WTC11 (cell line): ENCODE measurements around the gene SCYL1. TPM values are rescaled to one million over a fixed set of nuclear protein-coding genes. Genes with fewer than 3 reads are reported as not detected.

Experiments
- ATAC-seq: fragments of 200-7000 bp; cut with Tn5 transposase; 2 replicates; pipeline ENCODE4 v1.10.0; 2021; ENCODE audit warnings: mild to moderate bottlenecking, moderate library complexity
- CTCF ChIA-PET: fragments of 300-600 bp; sonication (Branson Sonifier 250); formaldehyde crosslinking; loops from one replicate; lab custom pipeline; 2021; ENCODE audit warnings: antibody characterized with exemption; lab: Charles Lee
- POLR2A ChIA-PET: fragments of 350-600 bp; sonication (Branson Sonifier 250); formaldehyde crosslinking; loops from one replicate; lab custom pipeline; 2021; ENCODE audit warnings: antibody characterized with exemption; lab: Charles Lee
- DNase-seq: peaks from one replicate; pipeline ENCODE4 v3.0.0; 2021; ENCODE audit warnings: low spot score
- H3K27ac Mint-ChIP-seq: 2 replicates; pipeline ENCODE4 v1.8.0; 2021; ENCODE audit warnings: mixed read lengths
- H3K27me3 Mint-ChIP-seq: 2 replicates; pipeline ENCODE4 v1.8.0; 2021; ENCODE audit warnings: low read depth, mild to moderate bottlenecking, moderate library complexity, mixed read lengths
- H3K36me3 Mint-ChIP-seq: 2 replicates; pipeline ENCODE4 v1.8.0; 2021; ENCODE audit warnings: mixed read lengths
- H3K4me1 Mint-ChIP-seq: 2 replicates; pipeline ENCODE4 v1.8.0; 2022; ENCODE audit warnings: mixed read lengths
- H3K4me3 Mint-ChIP-seq: 2 replicates; pipeline ENCODE4 v1.8.0; 2021; ENCODE audit warnings: mild to moderate bottlenecking, moderate library complexity, mixed read lengths
- H3K9me3 Mint-ChIP-seq: 2 replicates; pipeline ENCODE4 v1.8.0; 2021; ENCODE audit warnings: mixed read lengths
- CTCF ChIP-seq: fragments of 200-600 bp; IDR thresholded peaks from 2 replicates; pipeline ENCODE4 v1.8.0; 2022; ENCODE audit warnings: antibody characterized with exemption
- EMX1 ChIP-seq: fragments of 250-450 bp; sonication (Bioruptor Pico); IDR thresholded peaks from 2 replicates; pipeline ENCODE4 v1.8.0; 2021; ENCODE audit warnings: mild to moderate bottlenecking
- ERG ChIP-seq: fragments of 250-450 bp; sonication (Bioruptor Pico); IDR thresholded peaks from 2 replicates; pipeline ENCODE4 v1.8.0; 2021; ENCODE audit warnings: mild to moderate bottlenecking
- PRRX2 ChIP-seq: fragments of 250-450 bp; sonication (Bioruptor Pico); IDR thresholded peaks from 2 replicates; pipeline ENCODE4 v1.8.0; 2021; ENCODE audit warnings: mild to moderate bottlenecking
- TEAD4 ChIP-seq: sonication (generic); formaldehyde crosslinking; IDR thresholded peaks from 2 replicates; pipeline ENCODE4 v1.8.0; 2022; ENCODE audit warnings: mild to moderate bottlenecking, missing genetic modification reagents
- ZBTB21 ChIP-seq: sonication (generic); formaldehyde crosslinking; IDR thresholded peaks from 2 replicates; pipeline ENCODE4 v1.8.1; 2023; ENCODE audit warnings: mild to moderate bottlenecking, missing genetic modification reagents, borderline replicate concordance
- ZMAT4 ChIP-seq: fragments of 250-450 bp; sonication (Bioruptor Pico); IDR thresholded peaks from 2 replicates; pipeline ENCODE4 v1.9.0; 2021; ENCODE audit warnings: mild to moderate bottlenecking
- ZNF219 ChIP-seq: sonication (generic); formaldehyde crosslinking; IDR thresholded peaks from 2 replicates; pipeline ENCODE4 v1.8.0; 2023; ENCODE audit warnings: missing genetic modification reagents, mild to moderate bottlenecking, borderline replicate concordance
- ZNF232 ChIP-seq: sonication (generic); formaldehyde crosslinking; IDR thresholded peaks from 2 replicates; pipeline ENCODE4 v1.8.0; 2022; ENCODE audit warnings: mild to moderate bottlenecking, missing genetic modification reagents
- ZNF416 ChIP-seq: fragments of 250-450 bp; sonication (Bioruptor Pico); IDR thresholded peaks from 2 replicates; pipeline ENCODE4 v1.9.0; 2021; ENCODE audit warnings: mild to moderate bottlenecking, inconsistent platforms
- ZNF532 ChIP-seq: fragments of 250-450 bp; sonication (Bioruptor Pico); IDR thresholded peaks from 2 replicates; pipeline ENCODE4 v1.9.0; 2021; ENCODE audit warnings: mild to moderate bottlenecking, borderline replicate concordance
- total RNA-seq: library from RNA; stranded (reverse); gene quantifications from 3 replicates; pipeline ENCODE4 v1.2.3, GENCODE V29; 2021
- TF ChIP-seq, protein P1 (sequence below): fragments of 250-450 bp; sonication (Bioruptor Pico); IDR thresholded peaks from 2 replicates; pipeline ENCODE4 v1.9.0; 2021; ENCODE audit warnings: moderate library complexity, mild to moderate bottlenecking, inconsistent platforms, borderline replicate concordance
- TF ChIP-seq, protein P2 (sequence below): fragments of 250-450 bp; sonication (Bioruptor Pico); conservative IDR thresholded peaks from 2 replicates; pipeline ENCODE4 v1.9.0; 2021; ENCODE audit warnings: mild to moderate bottlenecking
- TF ChIP-seq, protein P3 (sequence below): fragments of 250-450 bp; sonication (Bioruptor Pico); IDR thresholded peaks from 2 replicates; pipeline ENCODE4 v2.1.2; 2022; ENCODE audit warnings: mild to moderate bottlenecking, moderate library complexity

The SCYL1 gene
- total RNA-seq, 1 experiment from 2014 or later, result 76.8 TPM

DNA sequence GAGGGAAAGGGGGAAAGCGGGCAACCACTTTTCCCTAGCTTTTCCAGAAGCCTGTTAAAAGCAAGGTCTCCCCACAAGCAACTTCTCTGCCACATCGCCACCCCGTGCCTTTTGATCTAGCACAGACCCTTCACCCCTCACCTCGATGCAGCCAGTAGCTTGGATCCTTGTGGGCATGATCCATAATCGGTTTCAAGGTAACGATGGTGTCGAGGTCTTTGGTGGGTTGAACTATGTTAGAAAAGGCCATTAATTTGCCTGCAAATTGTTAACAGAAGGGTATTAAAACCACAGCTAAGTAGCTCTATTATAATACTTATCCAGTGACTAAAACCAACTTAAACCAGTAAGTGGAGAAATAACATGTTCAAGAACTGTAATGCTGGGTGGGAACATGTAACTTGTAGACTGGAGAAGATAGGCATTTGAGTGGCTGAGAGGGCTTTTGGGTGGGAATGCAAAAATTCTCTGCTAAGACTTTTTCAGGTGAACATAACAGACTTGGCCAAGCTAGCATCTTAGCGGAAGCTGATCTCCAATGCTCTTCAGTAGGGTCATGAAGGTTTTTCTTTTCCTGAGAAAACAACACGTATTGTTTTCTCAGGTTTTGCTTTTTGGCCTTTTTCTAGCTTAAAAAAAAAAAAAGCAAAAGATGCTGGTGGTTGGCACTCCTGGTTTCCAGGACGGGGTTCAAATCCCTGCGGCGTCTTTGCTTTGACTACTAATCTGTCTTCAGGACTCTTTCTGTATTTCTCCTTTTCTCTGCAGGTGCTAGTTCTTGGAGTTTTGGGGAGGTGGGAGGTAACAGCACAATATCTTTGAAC, 19.2 kb upstream of the SCYL1 start:
- Mint-ChIP-seq H3K9me3 (no peaks in the 10 kb centered on the region), H3K27me3 (no peaks in the 10 kb centered on the region), H3K4me1 (peaks cover 55% of the 10 kb centered on the region), H3K27ac (peak overlapping the region; percentile 92), H3K36me3 (no peaks in the 10 kb centered on the region; the same call in 1 of the 2 replicates)
- CTCF ChIA-PET, result interaction anchor here (1.1 to 8.3 kb wide), 9 partner anchors 9 to 176 kb away, joined by 3 to 84 read pairs (median 8); partner anchors contain the start of gene ZNRD2
- TF ChIP-seq EMX1 (CRISPR knock-in tag), result peak; percentile 75
- TF ChIP-seq ZNF416 (CRISPR knock-in tag), result peak; percentile 65
- no peak for TF ChIP-seq ZBTB21 (CRISPR knock-in tag)
- TF ChIP-seq, protein P1, sequence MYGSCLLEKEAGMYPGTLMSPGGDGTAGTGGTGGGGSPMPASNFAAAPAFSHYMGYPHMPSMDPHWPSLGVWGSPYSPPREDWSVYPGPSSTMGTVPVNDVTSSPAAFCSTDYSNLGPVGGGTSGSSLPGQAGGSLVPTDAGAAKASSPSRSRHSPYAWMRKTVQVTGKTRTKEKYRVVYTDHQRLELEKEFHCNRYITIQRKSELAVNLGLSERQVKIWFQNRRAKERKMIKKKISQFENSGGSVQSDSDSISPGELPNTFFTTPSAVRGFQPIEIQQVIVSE (CRISPR knock-in tag), result peak; percentile 37; the same call in 1 of the 2 replicates
- TF ChIP-seq TEAD4 (CRISPR knock-in tag), result no peak
- TF ChIP-seq ZNF219 (CRISPR knock-in tag), result no peak
- TF ChIP-seq, protein P2, sequence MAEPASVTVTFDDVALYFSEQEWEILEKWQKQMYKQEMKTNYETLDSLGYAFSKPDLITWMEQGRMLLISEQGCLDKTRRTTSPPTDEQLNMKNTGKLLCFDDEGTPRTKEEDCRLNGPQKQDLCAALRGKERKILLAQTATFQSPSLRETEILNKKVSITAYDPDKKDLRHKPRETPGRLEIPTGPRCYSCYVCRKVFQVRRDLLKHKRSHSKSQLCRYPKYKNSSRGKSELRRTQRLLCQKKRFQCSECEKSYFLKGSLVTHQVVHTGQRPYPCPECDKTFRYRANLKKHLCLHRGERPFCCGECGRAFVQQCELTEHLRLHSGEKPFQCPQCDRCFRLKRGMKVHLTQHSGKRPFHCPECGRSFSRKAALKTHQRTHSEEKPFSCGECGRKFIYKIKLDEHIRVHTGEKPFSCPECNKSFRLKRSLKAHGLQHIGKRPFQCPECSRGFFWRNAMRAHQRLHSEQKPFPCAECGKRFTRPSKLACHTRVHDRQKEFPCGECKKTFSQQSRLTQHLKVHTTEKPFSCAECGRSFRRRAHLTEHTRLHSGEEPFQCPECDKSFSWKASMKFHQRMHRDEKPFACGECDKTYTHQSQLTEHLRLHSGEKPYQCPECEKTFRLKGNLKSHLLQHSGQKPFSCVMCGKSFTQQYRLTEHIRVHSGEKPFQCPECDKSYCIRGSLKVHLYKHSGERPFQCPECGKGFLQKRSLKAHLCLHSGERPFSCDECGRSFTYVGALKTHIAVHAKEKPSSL (CRISPR knock-in tag), result 0 out of 2 replicates have a peak, but pooled peaks have one; percentile 50
- no peak for TF ChIP-seq CTCF
- peak; percentile 86 for TF ChIP-seq ERG (CRISPR knock-in tag)
- peak; percentile 27; the same call in 1 of the 2 replicates for TF ChIP-seq ZMAT4 (CRISPR knock-in tag)
- peak; percentile 89 for TF ChIP-seq ZNF532 (CRISPR knock-in tag)
- TF ChIP-seq ZNF232, result no peak
- TF ChIP-seq, protein P3, sequence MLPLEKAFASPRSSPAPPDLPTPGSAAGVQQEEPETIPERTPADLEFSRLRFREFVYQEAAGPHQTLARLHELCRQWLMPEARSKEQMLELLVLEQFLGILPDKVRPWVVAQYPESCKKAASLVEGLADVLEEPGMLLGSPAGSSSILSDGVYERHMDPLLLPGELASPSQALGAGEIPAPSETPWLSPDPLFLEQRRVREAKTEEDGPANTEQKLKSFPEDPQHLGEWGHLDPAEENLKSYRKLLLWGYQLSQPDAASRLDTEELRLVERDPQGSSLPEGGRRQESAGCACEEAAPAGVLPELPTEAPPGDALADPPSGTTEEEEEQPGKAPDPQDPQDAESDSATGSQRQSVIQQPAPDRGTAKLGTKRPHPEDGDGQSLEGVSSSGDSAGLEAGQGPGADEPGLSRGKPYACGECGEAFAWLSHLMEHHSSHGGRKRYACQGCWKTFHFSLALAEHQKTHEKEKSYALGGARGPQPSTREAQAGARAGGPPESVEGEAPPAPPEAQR (CRISPR knock-in tag), result no peak
- TF ChIP-seq PRRX2 (CRISPR knock-in tag), result peak; percentile 8; the same call in 1 of the 2 replicates
- TF ChIP-seq, all 79 proteins: peak for 8
- ATAC-seq (no peak), DNase-seq (no peak)
- POLR2A ChIA-PET, result interaction anchor here (0.5 to 7.8 kb wide), 12 partner anchors 7 to 733 kb away, joined by 3 to 194 read pairs (median 4); partner anchors contain the start of genes MALAT1, NEAT1 and TIGD3
- no peak overlapping the region; the same call in 1 of the 2 replicates for H3K4me3 Mint-ChIP-seq
